ENCODE measurements around the gene DIS3L2. TPM values are rescaled to one million over a fixed set of nuclear protein-coding genes. Genes with fewer than 3 reads are reported as not detected.

Gene DIS3L2
- total and polyA plus RNA-seq, 12 donors = 20.0 to 54.7 (median 30.5) TPM

- TF ChIP-seq CTCF (IDR thresholded peaks at IDR 0.05) (no peak), POLR2A (IDR thresholded peaks at IDR 0.05) (no peak)
- intact Hi-C loops (cut with DNase I) = no loop called here
- no peaks in the 10 kb centered on the region for H3K4me1 ChIP-seq (replicated peaks in 1 of 2)
- peak in 1 of 7 donors; percentile 38 for DNase-seq
- 85 to 93% (median 91%) methylated on average over 2 to 13 of the region's 13 CpGs for WGBS, 4 donors
- no peak overlapping the region for H3K4me3 ChIP-seq
- H3K27me3 ChIP-seq = no peaks in the 10 kb centered on the region
- no peak overlapping the region for H3K27ac ChIP-seq
- no peaks in the 10 kb centered on the region for H3K9me3 ChIP-seq (replicated peaks in 1 of 3)
- no peaks in the 10 kb centered on the region for H3K36me3 ChIP-seq (replicated peaks in 1 of 2)
Observed at GRCh38 chr2:231933916-231934401, 27.6 kb upstream of the DIS3L2 start.

GRCh38 chr2:231934441-231935206 lies 26.9 kb upstream of the DIS3L2 start:
- 73 to 86% (median 79%) methylated on average over 3 to 8 of the region's 8 CpGs for WGBS, 4 donors

GRCh38 chr2:231935207-231935524 lies 26.3 kb upstream of the DIS3L2 start:
- Histone ChIP-seq H3K4me3 (no peak overlapping the region), H3K27ac (no peak overlapping the region), H3K4me1 (replicated peaks in 1 of 2) (no peaks in the 10 kb centered on the region), H3K27me3 (no peaks in the 10 kb centered on the region), H3K9me3 (replicated peaks in 1 of 3) (no peaks in the 10 kb centered on the region), H3K36me3 (replicated peaks in 1 of 2) (no peaks in the 10 kb centered on the region)
- intact Hi-C loops (cut with DNase I) = no loop called here
- TF ChIP-seq POLR2A (IDR thresholded peaks at IDR 0.05) = no peak
- no peak for TF ChIP-seq CTCF (IDR thresholded peaks at IDR 0.05)
- 77 to 90% (median 80%) methylated on average over 2 to 4 of the region's 4 CpGs for WGBS, 4 donors
- DNase-seq = peak in 1 of 7 donors; percentile 28

More at GRCh38 chr2:231934441-231935206, 26.9 kb upstream of the DIS3L2 start:
- Histone ChIP-seq H3K27ac (no peak overlapping the region), H3K36me3 (replicated peaks in 1 of 2) (no peaks in the 10 kb centered on the region), H3K27me3 (no peaks in the 10 kb centered on the region), H3K9me3 (replicated peaks in 1 of 3) (no peaks in the 10 kb centered on the region), H3K4me3 (no peak overlapping the region), H3K4me1 (replicated peaks in 1 of 2) (no peaks in the 10 kb centered on the region)
- peak in 1 of 7 donors; percentile 15 for DNase-seq
- intact Hi-C loops (cut with DNase I) = no loop called here
- TF ChIP-seq CTCF (IDR thresholded peaks at IDR 0.05) = no peak
- no peak for TF ChIP-seq POLR2A (IDR thresholded peaks at IDR 0.05)

- no peak overlapping the region for H3K27ac ChIP-seq
- no peak for DNase-seq
- intact Hi-C loops (cut with DNase I) = no loop called here
- no peaks in the 10 kb centered on the region for H3K27me3 ChIP-seq
- H3K9me3 ChIP-seq (replicated peaks in 1 of 3) = no peaks in the 10 kb centered on the region
- 71 to 95% (median 91%) methylated on average over 1 of the region's 1 CpG for WGBS, 4 donors
- no peak for TF ChIP-seq CTCF (IDR thresholded peaks at IDR 0.05)
- TF ChIP-seq POLR2A (IDR thresholded peaks at IDR 0.05) = no peak
- no peak overlapping the region for H3K4me3 ChIP-seq
- H3K4me1 ChIP-seq (replicated peaks in 1 of 2) = no peaks in the 10 kb centered on the region
- H3K36me3 ChIP-seq (replicated peaks in 1 of 2) = no peaks in the 10 kb centered on the region
Observed at GRCh38 chr2:231935815-231936214, 25.7 kb upstream of the DIS3L2 start.
